Pulmonary artery endothelial cell (primary cell): ENCODE data around the gene TMC2. TPM values are rescaled to one million over a fixed set of nuclear protein-coding genes. Genes with fewer than 3 reads are reported as not detected.
"Not testable (repeated sequence)": the region's sequence is repeated elsewhere in the genome, so short reads cannot be mapped to it uniquely, and the experiment has no call there.

ENCODE experiments used
- DNase-seq: peaks from one replicate; pipeline ENCODE4 v3.0.0-alpha.2; 2011; ENCODE audit warnings: low read depth, low spot score
- total RNA-seq: library from RNA; depleted of rRNA; stranded (reverse); fragments of >200 nt; gene quantifications from 2 replicates; pipeline ENCODE4 v1.2.3, GENCODE V29; 2014

Gene TMC2
- total RNA-seq, 1 donor from 2014 or later: not detected

GRCh38 chr20:2658414-2659354 lies 122.3 kb downstream of the TMC2 start:
- no peak for DNase-seq

DNA sequence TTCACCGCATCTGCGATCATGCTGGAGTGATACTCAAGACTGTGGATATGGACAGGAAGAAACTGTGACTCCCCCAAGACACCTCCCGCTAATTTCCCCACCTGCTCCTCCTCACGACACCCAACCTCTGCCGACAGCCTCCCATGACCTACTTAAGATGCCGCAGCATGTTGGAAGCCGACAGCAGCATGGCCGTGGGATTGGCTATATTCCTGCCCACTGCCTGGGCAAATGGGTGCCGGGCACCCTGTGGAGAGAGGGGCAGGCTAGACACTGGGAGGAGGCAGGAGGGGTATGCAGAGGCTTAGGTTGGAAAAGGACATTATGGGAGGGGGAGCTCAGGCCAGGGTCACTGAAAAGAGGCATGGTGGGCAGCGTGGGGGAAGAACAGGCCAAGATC lies 123.2 kb downstream of the TMC2 start:
- DNase-seq: no peak

GRCh38 chr20:2663364-2663886 lies 127.1 kb downstream of the TMC2 start:
- DNase-seq: no peak

GRCh38 chr20:2663887-2664719 lies 127.7 kb downstream of the TMC2 start, which contains the start of gene IDH3B:
Gene IDH3B, minus strand, starts transcription at chr20:2664216. Its CDS starts 28 bp downstream, at chr20:2664188.
- peak; percentile 73 for DNase-seq

DNA sequence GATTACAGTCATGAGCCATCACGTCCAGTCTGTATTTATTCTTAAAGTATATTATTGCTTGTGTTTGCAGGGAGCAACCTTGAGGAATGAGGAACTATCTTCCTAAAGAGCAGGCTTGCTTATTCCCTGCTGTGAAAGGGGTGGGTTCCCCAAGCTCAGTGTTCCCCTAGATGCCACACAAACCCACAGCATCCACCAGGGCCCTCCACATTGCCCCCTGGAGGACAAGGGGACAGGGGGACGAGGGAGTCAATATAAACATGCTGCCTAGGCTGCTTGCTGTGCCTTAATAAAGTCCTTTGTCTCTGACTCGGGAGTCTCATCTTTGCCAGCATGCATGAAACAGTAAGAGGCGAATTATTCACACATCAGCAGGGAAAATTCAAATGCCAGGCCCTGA lies 135.6 kb downstream of the TMC2 start:
- DNase-seq: no peak

- no peak for DNase-seq
Measured at GRCh38 chr20:2672446-2672845, 136.1 kb downstream of the TMC2 start.

DNA sequence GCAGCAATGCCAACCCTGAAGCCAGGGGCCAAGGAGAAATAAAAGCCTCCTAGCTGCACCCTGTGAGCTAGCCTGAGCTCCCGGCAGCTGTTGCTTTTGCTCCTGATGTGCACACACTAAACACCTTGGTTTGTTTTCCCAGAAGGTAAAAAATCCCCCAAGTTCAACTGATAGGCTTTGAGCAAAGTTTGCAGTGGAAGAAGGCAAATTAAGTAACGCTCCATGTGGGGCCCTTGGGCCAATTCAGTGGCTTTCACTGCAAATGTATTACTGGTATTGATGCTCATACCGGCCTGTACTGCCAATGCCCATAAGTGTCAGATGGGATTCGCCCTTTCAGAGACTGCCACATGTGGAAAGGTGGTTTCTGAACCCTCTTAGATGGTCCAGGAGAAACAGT lies 137.1 kb downstream of the TMC2 start:
- no peak for DNase-seq

DNA sequence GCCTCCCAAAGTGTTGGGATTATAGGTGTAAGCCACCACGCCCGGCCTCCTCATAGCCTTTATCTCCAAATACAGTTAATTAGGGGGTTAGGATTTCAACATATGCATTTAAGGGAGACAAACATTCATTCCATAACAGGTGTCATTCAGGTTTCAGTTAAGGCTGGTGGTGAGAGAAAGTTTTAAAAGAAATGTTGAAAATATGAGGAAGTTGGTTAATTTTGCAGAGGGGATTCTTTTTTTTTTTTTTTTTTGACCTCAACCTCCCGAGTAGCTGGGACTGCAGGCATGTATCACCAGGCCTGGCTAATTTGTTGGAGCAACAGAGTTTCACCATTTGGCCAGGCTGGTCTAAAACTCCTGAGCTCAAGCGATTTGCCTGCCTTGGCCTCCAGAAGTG lies 143.7 kb downstream of the TMC2 start:
- DNase-seq: no peak

GRCh38 chr20:2682040-2682439 lies 145.7 kb downstream of the TMC2 start:
- not testable (repeated sequence) for DNase-seq

DNA sequence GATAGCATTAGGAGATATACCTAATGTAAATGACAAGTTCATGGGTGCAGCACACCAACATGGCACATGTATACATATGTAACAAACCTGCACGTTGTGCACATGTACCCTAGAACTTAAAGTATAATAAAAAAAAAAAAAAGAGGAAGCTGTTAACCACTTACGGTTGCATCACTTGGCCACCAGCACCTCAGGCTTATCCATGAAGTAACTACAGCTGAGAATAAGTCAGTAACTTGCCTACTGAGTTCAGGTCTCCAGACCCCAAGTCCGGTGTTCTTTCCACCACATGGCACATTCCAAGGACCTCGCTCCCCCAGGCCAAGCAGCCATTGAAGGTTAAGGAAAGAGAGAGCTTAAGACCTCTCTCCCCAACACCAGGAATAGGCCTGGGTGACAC lies 148.4 kb downstream of the TMC2 start:
- DNase-seq: not testable (repeated sequence)

- no peak for DNase-seq
Measured at GRCh38 chr20:2687514-2687913, 151.1 kb downstream of the TMC2 start.

- no peak for DNase-seq
Measured at GRCh38 chr20:2688041-2688591, 151.7 kb downstream of the TMC2 start.

GRCh38 chr20:2690213-2690612 lies 153.8 kb downstream of the TMC2 start:
- DNase-seq: no peak

DNA sequence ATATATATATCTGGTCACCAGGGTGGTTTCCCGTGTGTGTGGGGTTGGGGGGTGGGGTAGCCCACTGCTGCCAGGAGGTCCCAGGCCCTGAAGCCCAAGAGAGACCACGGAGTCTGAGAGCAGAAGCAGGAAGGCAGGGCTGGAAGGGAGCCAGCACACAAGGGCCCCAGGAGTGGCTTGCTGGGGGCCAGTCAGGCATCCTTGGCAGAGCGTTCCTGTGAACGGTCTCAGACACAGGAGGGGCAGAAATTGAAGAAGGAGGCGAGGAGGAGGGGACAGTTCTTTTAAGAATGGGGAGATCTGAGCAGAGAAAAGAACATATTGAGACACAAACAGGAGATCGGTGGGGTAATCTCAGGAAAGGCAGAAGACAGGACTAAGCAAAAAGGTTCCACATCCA lies 154.3 kb downstream of the TMC2 start:
- DNase-seq: no peak

DNA sequence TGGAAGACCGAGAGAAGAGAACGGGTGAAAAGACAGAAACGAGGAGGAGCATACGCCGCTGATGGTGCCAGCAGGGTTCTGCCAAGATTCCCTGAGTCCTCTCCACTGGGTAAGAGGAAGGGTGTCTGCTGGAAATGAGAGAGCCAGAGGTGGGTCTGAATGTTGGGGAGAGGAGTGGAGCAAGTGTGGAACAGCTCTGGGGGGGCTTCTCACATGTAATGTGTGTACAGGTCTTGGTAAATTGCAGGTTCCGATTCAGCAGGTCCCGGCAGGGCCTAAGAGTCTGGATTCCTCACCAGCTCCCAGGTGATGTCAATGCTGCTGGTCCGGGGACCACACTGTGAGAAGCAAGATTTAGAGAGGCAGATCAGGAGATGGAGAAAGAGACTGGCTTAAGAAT lies 154.8 kb downstream of the TMC2 start:
- no peak for DNase-seq

Other genes starting within 250 kb of the TMC2 start
- not detected in 2 replicates for gene TGM3, start 240.6 kb upstream of the TMC2 start, total RNA-seq
- gene TGM6, start 155.7 kb upstream of the TMC2 start, total RNA-seq: not detected in 2 replicates
- 328 and 356 TPM in 2 replicates for gene SNRPB, start 65.8 kb upstream of the TMC2 start, total RNA-seq
- gene ZNF343, start 27.7 kb upstream of the TMC2 start, total RNA-seq: 9.0 and 16.3 TPM in 2 replicates
- gene NOP56, start 116.1 kb downstream of the TMC2 start, total RNA-seq: 240 and 241 TPM in 2 replicates
- 121 and 141 TPM in 2 replicates for gene IDH3B, start 127.6 kb downstream of the TMC2 start, total RNA-seq
- gene EBF4, start 156.2 kb downstream of the TMC2 start, total RNA-seq: 1.8 and 2.0 TPM in 2 replicates